ENCODE results near the gene DNAJC18.

The DNAJC18 gene

GRCh38 chr5:139369181-139369580 lies 70.1 kb downstream of the DNAJC18 start:
- TF ChIP-seq GATA3 (IDR thresholded peaks at IDR 0.05; ENCODE audit: low read depth, low read length) (no peak), GATA2 (IDR thresholded peaks at IDR 0.05; ENCODE audit: low read depth, low read length) (no peak)

GRCh38 chr5:139368613-139369012 lies 70.7 kb downstream of the DNAJC18 start:
- TF ChIP-seq GATA3 (IDR thresholded peaks at IDR 0.05; ENCODE audit: low read depth, low read length) (no peak), GATA2 (IDR thresholded peaks at IDR 0.05; ENCODE audit: low read depth, low read length) (no peak)

- TF ChIP-seq GATA3 (IDR thresholded peaks at IDR 0.05; ENCODE audit: low read depth, low read length) (no peak), GATA2 (IDR thresholded peaks at IDR 0.05; ENCODE audit: low read depth, low read length) (no peak)
These were observed 74.9 kb downstream of the DNAJC18 start for GRCh38 chr5:139364466-139364865.

- TF ChIP-seq GATA3 (IDR thresholded peaks at IDR 0.05; ENCODE audit: low read depth, low read length) (no peak), GATA2 (IDR thresholded peaks at IDR 0.05; ENCODE audit: low read depth, low read length) (no peak)
These were observed 75.4 kb downstream of the DNAJC18 start for GRCh38 chr5:139363937-139364336.

GRCh38 chr5:139361835-139362429 lies 77.4 kb downstream of the DNAJC18 start:
- TF ChIP-seq GATA3 (IDR thresholded peaks at IDR 0.05; ENCODE audit: low read depth, low read length), result no peak

- no peak for TF ChIP-seq GATA2 (IDR thresholded peaks at IDR 0.05; ENCODE audit: low read depth, low read length)
- TF ChIP-seq GATA3 (IDR thresholded peaks at IDR 0.05; ENCODE audit: low read depth, low read length), result no peak
These were observed 78.9 kb downstream of the DNAJC18 start for GRCh38 chr5:139360384-139360783.
